ENCODE data around the gene TSPYL4.
"Not testable (repeated sequence)": the region's sequence is repeated elsewhere in the genome, so short reads cannot be mapped to it uniquely, and the experiment has no call there.

The TSPYL4 gene

DNA sequence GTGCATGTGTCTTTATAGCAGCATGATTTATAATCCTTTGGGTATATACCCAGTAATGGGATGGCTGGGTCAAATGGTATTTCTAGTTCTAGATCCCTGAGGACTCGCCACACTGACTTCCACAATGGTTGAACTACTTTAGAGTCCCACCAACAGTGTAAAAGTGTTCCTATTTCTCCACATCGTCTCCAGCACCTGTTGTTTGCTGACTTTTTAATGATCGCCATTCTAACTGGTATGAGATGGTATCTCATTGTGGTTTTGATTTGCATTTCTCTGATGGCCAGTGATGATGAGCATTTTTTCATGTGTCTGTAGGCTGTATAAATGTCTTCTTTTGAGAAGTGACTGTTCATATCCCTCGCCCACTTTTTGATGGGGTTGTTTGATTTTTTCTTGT lies 31.1 kb upstream of the TSPYL4 start:
- not testable (repeated sequence) for H3K36me3 ChIP-seq (ENCODE audit: control insufficient read depth, low read depth, low read length); H3K27ac ChIP-seq (ENCODE audit: low read length); H3K9me3 ChIP-seq (ENCODE audit: control insufficient read depth, low read depth, low read length); H3K27me3 ChIP-seq (ENCODE audit: control insufficient read depth, insufficient read depth, low read length); H3K9ac ChIP-seq (ENCODE audit: low read length); H3K4me3 ChIP-seq (ENCODE audit: low read length); H3K4me1 ChIP-seq (ENCODE audit: control insufficient read depth, low read depth, low read length)

GRCh38 chr6:116283191-116283590 lies 29.3 kb upstream of the TSPYL4 start:
- Histone ChIP-seq H3K9me3 (ENCODE audit: control insufficient read depth, low read depth, low read length) (no peaks in the 10 kb centered on the region), H3K4me3 (ENCODE audit: low read length) (no peak overlapping the region), H3K27me3 (ENCODE audit: control insufficient read depth, insufficient read depth, low read length) (no peaks in the 10 kb centered on the region), H3K27ac (ENCODE audit: low read length) (no peak overlapping the region), H3K36me3 (ENCODE audit: control insufficient read depth, low read depth, low read length) (no peaks in the 10 kb centered on the region), H3K9ac (ENCODE audit: low read length) (no peak overlapping the region), H3K4me1 (ENCODE audit: control insufficient read depth, low read depth, low read length) (peaks cover 3% of the 10 kb centered on the region)

DNA sequence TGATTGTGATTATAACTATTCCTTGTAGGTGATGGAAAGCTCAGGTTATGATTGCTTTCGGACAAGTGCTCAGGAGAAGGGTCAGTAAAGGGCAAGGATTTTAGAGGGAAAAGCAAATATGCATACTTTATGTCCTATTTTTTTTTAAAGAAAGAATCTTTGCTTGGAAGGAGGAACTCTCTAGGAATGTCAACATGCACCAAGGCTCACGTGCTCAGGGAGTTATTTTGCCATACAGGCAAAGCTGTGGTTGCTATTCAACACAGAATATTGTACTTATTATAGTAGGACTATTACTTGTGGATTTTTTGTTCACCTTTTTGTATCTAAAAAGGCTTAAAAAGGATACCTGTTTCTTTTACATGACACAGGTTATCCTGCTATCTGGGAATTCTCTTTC lies 28.8 kb upstream of the TSPYL4 start:
- no peak overlapping the region for H3K4me3 ChIP-seq (ENCODE audit: low read length)
- no peaks in the 10 kb centered on the region for H3K36me3 ChIP-seq (ENCODE audit: control insufficient read depth, low read depth, low read length)
- no peaks in the 10 kb centered on the region for H3K27me3 ChIP-seq (ENCODE audit: control insufficient read depth, insufficient read depth, low read length)
- no peak overlapping the region for H3K9ac ChIP-seq (ENCODE audit: low read length)
- no peaks in the 10 kb centered on the region for H3K9me3 ChIP-seq (ENCODE audit: control insufficient read depth, low read depth, low read length)
- H3K27ac ChIP-seq (ENCODE audit: low read length) = no peak overlapping the region
- peaks cover 8% of the 10 kb centered on the region for H3K4me1 ChIP-seq (ENCODE audit: control insufficient read depth, low read depth, low read length)

GRCh38 chr6:116280933-116281316 lies 27.1 kb upstream of the TSPYL4 start:
- Histone ChIP-seq H3K4me3 (ENCODE audit: low read length) (peak overlapping the region; percentile 95), H3K9ac (ENCODE audit: low read length) (peak overlapping the region; percentile 97), H3K4me1 (ENCODE audit: control insufficient read depth, low read depth, low read length) (peaks cover 23% of the 10 kb centered on the region), H3K9me3 (ENCODE audit: control insufficient read depth, low read depth, low read length) (no peaks in the 10 kb centered on the region), H3K27ac (ENCODE audit: low read length) (no peak overlapping the region), H3K36me3 (ENCODE audit: control insufficient read depth, low read depth, low read length) (no peaks in the 10 kb centered on the region), H3K27me3 (ENCODE audit: control insufficient read depth, insufficient read depth, low read length) (no peaks in the 10 kb centered on the region)

- no peaks in the 10 kb centered on the region for H3K27me3 ChIP-seq (ENCODE audit: control insufficient read depth, insufficient read depth, low read length)
Measured at GRCh38 chr6:116280161-116280932, 26.5 kb upstream of the TSPYL4 start.

GRCh38 chr6:116279232-116280160 lies 25.6 kb upstream of the TSPYL4 start, which contains the start of gene TSPYL1:
TSPYL1 (minus strand) TSS chr6:116279930; CDS start chr6:116279830, 100 bp downstream.
- peak within 1 kb of the TSS; percentile 97 for H3K27ac ChIP-seq (ENCODE audit: low read length)
- H3K27me3 ChIP-seq (ENCODE audit: control insufficient read depth, insufficient read depth, low read length) = no peaks in the 10 kb centered on the region
- no peaks in the 10 kb centered on the region for H3K9me3 ChIP-seq (ENCODE audit: control insufficient read depth, low read depth, low read length)
- peak within 1 kb of the TSS; percentile 95 for H3K4me3 ChIP-seq (ENCODE audit: low read length)
- H3K4me1 ChIP-seq (ENCODE audit: control insufficient read depth, low read depth, low read length) = peaks cover 23% of the 10 kb centered on the region
- no peaks in the 10 kb centered on the region for H3K36me3 ChIP-seq (ENCODE audit: control insufficient read depth, low read depth, low read length)
- peak within 1 kb of the TSS; percentile 97 for H3K9ac ChIP-seq (ENCODE audit: low read length)

More at GRCh38 chr6:116280161-116280932, 26.5 kb upstream of the TSPYL4 start:
- no peaks in the 10 kb centered on the region for H3K9me3 ChIP-seq (ENCODE audit: control insufficient read depth, low read depth, low read length)
- H3K9ac ChIP-seq (ENCODE audit: low read length) = peak overlapping the region; percentile 97
- H3K4me1 ChIP-seq (ENCODE audit: control insufficient read depth, low read depth, low read length) = peaks cover 23% of the 10 kb centered on the region
- peak overlapping the region; percentile 95 for H3K4me3 ChIP-seq (ENCODE audit: low read length)
- peak overlapping the region; percentile 97 for H3K27ac ChIP-seq (ENCODE audit: low read length)
- H3K36me3 ChIP-seq (ENCODE audit: control insufficient read depth, low read depth, low read length) = no peaks in the 10 kb centered on the region

DNA sequence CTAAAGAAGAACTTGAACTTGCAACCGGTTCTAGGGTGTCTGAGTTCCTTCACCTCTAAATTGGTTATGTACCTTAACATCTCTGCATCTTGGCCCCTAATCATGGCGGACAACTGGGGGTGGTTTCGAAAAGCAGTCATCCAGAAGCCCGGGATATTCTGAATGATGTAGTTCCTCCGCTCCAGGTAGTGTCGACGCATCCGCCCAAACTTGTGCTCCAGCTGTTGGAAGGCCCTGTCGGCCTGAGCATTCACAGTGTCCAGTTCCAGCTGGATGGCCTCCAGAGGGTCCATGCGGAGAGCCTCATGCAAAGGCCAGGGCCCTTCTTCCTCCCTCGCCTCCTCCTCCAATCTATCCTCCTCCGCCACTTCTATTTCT lies 25.0 kb upstream of the TSPYL4 start:
- Histone ChIP-seq H3K9ac (ENCODE audit: low read length) (peak overlapping the region; percentile 97), H3K27ac (ENCODE audit: low read length) (peak overlapping the region; percentile 92), H3K4me3 (ENCODE audit: low read length) (peak overlapping the region; percentile 95), H3K36me3 (ENCODE audit: control insufficient read depth, low read depth, low read length) (peaks cover 3% of the 10 kb centered on the region), H3K9me3 (ENCODE audit: control insufficient read depth, low read depth, low read length) (no peaks in the 10 kb centered on the region), H3K27me3 (ENCODE audit: control insufficient read depth, insufficient read depth, low read length) (no peaks in the 10 kb centered on the region), H3K4me1 (ENCODE audit: control insufficient read depth, low read depth, low read length) (peaks cover 23% of the 10 kb centered on the region)

- Histone ChIP-seq H3K27ac (ENCODE audit: low read length) (no peak overlapping the region), H3K9me3 (ENCODE audit: control insufficient read depth, low read depth, low read length) (no peaks in the 10 kb centered on the region), H3K4me3 (ENCODE audit: low read length) (peak overlapping the region; percentile 95), H3K9ac (ENCODE audit: low read length) (peak overlapping the region; percentile 97), H3K27me3 (ENCODE audit: control insufficient read depth, insufficient read depth, low read length) (no peaks in the 10 kb centered on the region), H3K4me1 (ENCODE audit: control insufficient read depth, low read depth, low read length) (peaks cover 23% of the 10 kb centered on the region), H3K36me3 (ENCODE audit: control insufficient read depth, low read depth, low read length) (peaks cover 3% of the 10 kb centered on the region)
Measured at GRCh38 chr6:116278481-116278829, 24.6 kb upstream of the TSPYL4 start.

- Histone ChIP-seq H3K36me3 (ENCODE audit: control insufficient read depth, low read depth, low read length) (peaks cover 3% of the 10 kb centered on the region), H3K4me1 (ENCODE audit: control insufficient read depth, low read depth, low read length) (peaks cover 33% of the 10 kb centered on the region), H3K27me3 (ENCODE audit: control insufficient read depth, insufficient read depth, low read length) (no peaks in the 10 kb centered on the region), H3K9ac (ENCODE audit: low read length) (peak overlapping the region; percentile 24), H3K27ac (ENCODE audit: low read length) (no peak overlapping the region), H3K4me3 (ENCODE audit: low read length) (peak overlapping the region; percentile 58), H3K9me3 (ENCODE audit: control insufficient read depth, low read depth, low read length) (no peaks in the 10 kb centered on the region)
Measured at GRCh38 chr6:116277124-116277523, 23.2 kb upstream of the TSPYL4 start.

DNA sequence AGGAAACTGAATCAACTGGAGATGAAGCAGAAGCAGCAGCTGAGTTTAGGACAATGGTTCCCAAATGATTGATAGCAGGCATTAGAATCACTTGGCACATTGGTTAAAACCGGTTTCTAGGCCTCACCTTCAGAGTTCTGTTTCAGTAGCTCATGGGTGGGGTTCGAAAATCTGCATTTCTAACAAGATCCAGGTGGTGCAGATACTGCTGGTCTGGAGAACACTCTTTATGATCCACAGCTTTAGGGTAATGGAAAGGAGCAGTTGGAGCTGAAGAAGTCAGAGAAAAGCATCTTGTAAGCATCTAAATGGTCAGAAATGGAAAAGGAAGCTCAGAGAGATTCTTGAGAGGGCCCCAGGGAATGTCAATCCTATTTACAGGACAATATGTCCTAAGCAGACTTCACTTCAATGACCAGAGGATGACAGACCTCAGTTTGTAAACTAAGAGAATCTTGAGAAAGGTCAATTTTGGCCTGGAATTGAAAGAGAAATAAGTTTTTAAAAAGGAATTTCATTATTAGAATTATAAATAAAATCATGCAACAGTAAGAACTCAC lies 17.4 kb upstream of the TSPYL4 start:
- no peak overlapping the region for H3K27ac ChIP-seq (ENCODE audit: low read length)

GRCh38 chr6:116268589-116269293 lies 14.9 kb upstream of the TSPYL4 start:
- Histone ChIP-seq H3K36me3 (ENCODE audit: control insufficient read depth, low read depth, low read length) (no peaks in the 10 kb centered on the region), H3K9me3 (ENCODE audit: control insufficient read depth, low read depth, low read length) (no peaks in the 10 kb centered on the region), H3K9ac (ENCODE audit: low read length) (no peak overlapping the region), H3K4me1 (ENCODE audit: control insufficient read depth, low read depth, low read length) (peaks cover 24% of the 10 kb centered on the region), H3K4me3 (ENCODE audit: low read length) (no peak overlapping the region), H3K27ac (ENCODE audit: low read length) (no peak overlapping the region), H3K27me3 (ENCODE audit: control insufficient read depth, insufficient read depth, low read length) (no peaks in the 10 kb centered on the region)

More for the DNA sequence above, 17.4 kb upstream of the TSPYL4 start:
- Histone ChIP-seq H3K9ac (ENCODE audit: low read length) (no peak overlapping the region), H3K36me3 (ENCODE audit: control insufficient read depth, low read depth, low read length) (peaks cover 3% of the 10 kb centered on the region), H3K4me1 (ENCODE audit: control insufficient read depth, low read depth, low read length) (peaks cover 26% of the 10 kb centered on the region), H3K4me3 (ENCODE audit: low read length) (peak overlapping the region; percentile 6), H3K9me3 (ENCODE audit: control insufficient read depth, low read depth, low read length) (no peaks in the 10 kb centered on the region), H3K27me3 (ENCODE audit: control insufficient read depth, insufficient read depth, low read length) (no peaks in the 10 kb centered on the region)

Measured in iPS-18a (cell line).